Epidermal melanocyte (primary cell): ENCODE results near the gene ZNF223.

ENCODE experiments used
- DNase-seq: peaks from one replicate; pipeline ENCODE4 v3.0.0; 2011; ENCODE audit warnings: low spot score; ENCODE audit not compliant: insufficient read length

The ZNF223 gene

DNA sequence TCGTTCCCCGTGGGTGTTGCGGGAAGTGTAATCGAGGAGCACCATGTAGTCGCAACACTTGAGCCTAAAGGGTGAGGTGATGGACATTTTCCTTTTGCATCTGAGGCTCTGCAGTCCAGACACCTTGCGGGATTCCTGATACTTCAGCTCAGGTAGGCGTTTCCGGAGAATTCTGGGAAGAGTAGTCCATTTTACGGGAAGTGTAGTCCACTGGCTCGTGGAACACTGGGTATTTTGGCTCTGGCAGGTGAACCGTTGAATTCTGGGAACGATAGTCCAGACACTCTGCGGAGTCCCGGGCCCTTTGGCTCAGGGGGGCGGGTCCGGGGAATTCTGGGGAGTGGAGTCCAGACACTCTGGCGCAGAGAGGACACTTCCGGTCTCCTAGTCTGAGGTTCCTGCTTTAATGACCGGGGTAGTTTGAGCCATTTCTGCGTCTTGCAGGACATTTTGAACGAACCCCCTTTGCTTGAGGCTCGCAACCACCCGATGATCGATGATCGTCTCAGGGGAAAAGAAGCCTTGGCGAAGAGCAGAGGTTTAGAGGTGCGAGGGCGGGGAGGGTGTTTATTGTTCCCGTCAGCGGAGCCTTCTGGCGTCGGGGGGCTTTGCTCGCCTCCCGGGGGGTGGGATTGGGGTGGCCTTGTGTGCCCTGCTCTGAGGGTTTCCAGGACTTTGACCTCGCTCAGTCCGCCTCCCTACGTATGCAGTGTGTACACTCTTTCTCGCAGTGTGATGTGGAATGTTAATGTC lies at the start of gene ZNF223:
TSS of gene ZNF223 (plus strand) at position 387 of the 753 bp plus-strand sequence. CDS start 3,141 bp downstream, outside the sequence.
- DNase-seq, result peak; percentile 97

DNA sequence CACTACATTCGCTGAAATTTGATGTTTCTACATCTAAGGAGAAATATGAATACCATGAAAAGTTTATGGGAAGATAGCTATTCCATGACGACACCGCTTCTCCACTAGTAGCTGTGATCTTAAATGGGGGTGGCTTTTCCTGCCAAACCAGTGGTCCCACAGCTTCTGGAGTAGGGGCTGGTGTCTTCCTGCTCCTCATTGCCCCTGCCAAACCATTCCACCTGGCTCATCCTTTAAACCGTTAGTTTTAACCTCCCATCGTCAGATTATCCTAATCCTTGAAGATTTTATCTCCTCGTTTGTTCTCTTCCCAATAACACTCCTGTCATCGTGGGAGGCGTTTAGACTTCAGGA lies 49.6 kb upstream of the ZNF223 start:
- DNase-seq, result no peak

DNA sequence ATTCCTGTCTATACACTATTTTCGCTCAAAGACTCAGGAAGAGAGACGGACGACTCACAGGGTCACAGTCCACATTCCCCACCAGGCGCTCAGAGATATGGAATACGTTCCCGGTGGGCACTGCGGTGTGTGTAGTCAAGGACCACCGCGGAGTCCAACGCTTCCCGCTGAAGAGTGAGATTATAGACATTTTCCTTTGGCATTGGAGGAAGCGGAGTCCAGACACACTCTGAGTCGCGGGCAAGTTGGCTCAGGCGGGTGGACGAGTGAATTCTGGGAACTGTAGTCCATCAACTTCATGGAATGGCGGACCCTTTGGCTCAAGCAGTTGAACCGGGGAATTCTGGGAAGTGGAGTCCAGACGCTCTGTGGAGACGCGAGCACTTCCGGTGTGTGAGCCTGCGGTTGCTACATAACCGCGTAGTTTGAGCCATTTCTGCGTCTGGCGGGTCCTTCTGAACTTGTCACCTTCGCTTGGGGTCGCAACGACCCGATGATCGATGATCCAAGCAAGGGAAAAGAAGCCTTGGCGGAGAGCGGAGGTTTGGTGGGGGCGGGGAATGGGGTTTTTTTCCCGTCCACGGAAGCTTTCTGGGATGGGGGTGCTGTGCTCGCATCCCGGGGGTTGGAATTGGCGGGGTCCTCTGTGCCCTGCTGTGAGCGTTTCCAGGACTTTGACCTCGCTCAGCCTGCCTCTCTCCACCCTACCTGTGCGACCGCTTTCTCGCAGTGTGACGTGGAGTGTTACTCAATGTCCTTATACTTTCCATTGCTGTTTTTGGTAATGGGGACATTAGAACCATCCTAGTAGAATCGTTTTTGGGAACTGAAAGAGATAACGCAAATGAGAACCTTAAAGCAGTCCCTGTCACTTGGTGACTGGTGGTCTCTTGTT lies 49.0 kb upstream of the ZNF223 start, which contains the start of gene ZNF230:
TSS of gene ZNF230 (plus strand) at position 392 of the 895 bp plus-strand sequence. CDS start 4,122 bp downstream, outside the sequence.
- DNase-seq, result peak; percentile 95

DNA sequence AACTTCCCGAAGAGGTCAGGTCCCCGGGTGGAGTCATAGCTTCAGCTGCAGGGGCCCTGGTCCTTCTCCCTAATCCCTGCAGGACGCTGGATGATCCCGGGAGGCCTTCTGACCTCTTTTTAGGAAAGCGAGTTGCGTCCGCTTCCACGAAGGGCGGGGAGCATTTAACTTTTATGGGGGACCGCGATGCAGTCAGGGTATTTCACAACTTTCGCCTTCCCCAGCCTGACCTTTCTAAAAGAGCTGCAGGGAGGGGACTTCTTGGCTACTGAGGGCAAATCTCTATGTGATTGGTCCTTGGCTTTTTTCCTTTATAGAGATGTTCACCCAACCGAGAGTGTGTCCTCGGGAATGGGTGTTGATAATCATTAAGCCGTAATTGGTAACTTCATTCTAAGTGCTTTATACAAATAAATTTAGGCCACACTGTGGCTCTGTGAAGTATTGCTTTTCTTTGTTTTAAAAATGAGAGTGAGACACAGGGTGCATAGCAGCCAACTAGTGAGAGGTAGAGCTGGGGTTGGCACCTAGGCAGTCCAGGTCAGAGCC lies 48.3 kb upstream of the ZNF223 start:
- DNase-seq, result no peak

- no peak for DNase-seq
Measured at GRCh38 chr19:44005973-44006372, 45.9 kb upstream of the ZNF223 start.

GRCh38 chr19:44007473-44007872 lies 44.4 kb upstream of the ZNF223 start:
- DNase-seq, result no peak

- DNase-seq, result no peak
Measured at GRCh38 chr19:44010468-44010867, 41.4 kb upstream of the ZNF223 start.

DNA sequence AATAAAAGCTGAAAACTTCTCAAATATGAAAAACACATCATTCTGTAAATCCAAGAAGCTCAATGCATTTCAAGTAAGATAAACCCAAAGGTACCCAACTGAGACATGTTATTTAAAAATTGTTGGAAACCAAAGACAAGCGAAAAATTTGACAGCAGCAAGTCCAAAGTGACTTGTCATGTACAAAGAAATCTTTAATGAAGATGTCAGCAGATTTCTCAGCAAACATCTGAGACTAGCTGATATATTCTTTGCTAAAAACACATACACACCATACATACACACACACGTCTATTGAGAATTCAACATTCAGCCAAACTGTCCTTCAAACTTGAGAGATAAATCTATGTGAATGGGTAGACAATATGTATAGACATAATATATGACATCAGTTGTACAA lies 32.3 kb upstream of the ZNF223 start:
- DNase-seq, result no peak

DNA sequence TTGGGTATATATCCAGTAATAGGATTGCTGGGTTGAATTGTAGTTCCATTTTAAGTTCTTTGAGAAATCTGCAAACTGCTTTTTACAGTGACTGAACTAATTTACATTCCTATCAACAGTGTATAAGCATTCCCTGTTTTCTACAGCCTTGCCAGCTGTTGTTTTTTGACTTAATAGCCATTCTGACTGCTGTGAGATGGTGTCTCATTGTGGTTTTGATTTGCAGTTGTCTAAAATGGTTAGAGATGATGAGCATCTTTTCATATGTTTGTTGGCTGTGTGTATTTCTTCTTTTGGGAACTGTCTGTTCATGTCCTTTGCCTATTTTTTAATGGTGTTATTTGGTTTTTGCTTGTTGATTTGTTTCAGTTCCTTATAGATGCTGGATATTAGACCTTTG lies 30.6 kb upstream of the ZNF223 start:
- no peak for DNase-seq

DNA sequence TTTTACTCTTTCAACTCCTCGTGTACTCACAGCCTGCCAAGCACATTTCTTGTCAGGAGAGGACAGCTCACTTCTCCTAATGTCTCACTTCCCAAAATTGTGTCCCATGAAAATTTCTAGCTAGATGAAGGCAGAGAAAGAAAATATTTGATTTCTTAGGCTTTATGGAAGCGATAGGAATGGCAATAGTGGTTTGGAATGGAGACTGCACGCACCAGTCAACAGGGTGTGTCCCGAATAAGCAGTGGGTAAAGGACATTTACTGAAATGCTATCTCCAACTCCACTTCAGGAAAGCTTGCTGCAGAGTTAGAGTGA lies 27.0 kb upstream of the ZNF223 start:
- DNase-seq, result no peak

GRCh38 chr19:44025217-44025936 lies 26.5 kb upstream of the ZNF223 start, which contains the start of gene ZNF222:
Gene ZNF222 (plus strand): TSS chr19:44025379. CDS start chr19:44025437, 58 bp downstream.
- peak; percentile 53 for DNase-seq

DNA sequence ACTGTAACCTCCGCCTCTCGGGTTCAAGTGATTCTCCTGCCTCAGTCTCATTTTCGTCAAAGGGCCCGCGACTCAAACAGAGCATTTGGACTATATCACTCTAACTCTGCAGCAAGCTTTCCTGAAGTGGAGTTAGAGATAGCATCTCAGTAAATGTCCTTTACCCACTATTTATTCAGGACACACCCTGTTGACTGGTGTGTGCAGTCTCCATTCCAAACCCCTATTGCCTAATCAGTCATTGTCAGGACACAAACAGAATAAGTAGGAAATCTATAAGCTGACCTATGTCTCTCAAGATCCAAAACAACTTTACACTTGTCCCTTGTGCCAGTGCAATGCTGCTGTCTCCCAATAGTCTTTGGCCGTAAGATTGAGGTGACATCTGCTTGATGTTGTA lies 25.2 kb upstream of the ZNF223 start:
- no peak for DNase-seq

DNA sequence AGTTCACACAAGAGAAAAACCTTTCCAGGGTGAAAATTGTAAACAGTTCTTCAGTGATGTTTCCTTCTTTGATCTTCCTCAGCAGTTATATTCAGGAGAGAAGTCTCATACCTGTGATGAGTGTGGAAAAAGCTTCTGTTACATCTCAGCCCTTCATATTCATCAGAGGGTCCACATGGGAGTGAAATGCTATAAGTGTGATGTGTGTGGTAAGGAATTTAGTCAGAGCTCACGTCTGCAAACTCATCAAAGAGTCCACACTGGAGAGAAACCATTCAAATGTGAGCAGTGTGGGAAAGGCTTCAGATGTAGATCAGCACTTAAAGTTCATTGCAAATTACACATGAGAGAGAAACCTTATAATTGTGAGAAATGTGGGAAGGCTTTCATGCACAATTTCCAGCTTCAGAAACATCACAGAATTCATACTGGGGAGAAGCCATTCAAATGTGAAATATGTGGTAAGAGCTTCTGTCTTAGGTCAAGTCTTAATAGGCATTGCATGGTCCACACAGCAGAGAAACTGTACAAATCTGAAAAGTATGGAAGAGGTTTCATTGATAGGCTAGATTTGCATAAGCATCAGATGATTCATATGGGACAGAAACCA lies 19.7 kb upstream of the ZNF223 start:
- DNase-seq, result no peak

GRCh38 chr19:44042147-44042546 lies 9.7 kb upstream of the ZNF223 start:
- no peak for DNase-seq

GRCh38 chr19:44050740-44051649 lies 841 bp upstream of the ZNF223 start:
- no peak for DNase-seq

DNA sequence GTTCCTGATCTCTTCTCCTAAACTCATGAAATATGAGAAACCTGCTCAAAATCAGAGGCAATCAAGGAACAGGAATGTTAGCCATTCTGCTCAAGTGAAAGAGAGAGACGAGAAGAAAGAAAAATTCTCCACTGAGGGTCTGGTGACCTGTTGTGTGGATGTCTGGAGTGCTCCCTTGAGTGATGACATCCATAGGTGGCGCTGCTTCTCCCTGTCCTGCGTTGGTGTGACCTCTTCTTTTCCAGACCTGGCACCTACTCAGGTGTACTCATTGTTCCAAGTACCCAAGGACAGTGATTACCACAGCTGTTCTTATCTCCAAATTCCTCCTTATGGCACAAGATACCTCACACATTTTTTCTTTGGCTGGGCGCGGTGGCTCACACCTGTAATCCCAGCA lies 4.0 kb downstream of the ZNF223 start:
- DNase-seq, result no peak

DNA sequence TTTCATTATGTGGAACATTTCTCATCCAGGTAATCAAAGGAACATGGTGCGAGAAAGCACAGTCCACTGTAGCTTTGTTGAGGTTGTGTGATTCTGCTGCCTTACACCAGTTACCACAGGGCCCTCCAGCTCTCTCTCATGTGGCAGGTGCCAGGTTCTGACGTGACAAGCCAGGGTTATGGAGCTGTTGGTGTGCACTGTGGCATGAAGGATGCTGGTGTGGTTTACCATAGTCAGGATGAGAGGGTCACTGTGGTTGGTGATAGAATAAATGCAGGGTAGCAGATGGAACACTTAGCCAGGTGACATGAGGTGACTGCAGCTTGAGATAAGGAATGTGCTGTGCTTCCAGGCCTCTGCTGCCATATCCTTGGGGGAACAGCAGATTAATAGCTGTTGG lies 7.4 kb downstream of the ZNF223 start:
- DNase-seq, result no peak

GRCh38 chr19:44061038-44061437 lies 9.2 kb downstream of the ZNF223 start:
- DNase-seq, result no peak

- no peak for DNase-seq
Measured at GRCh38 chr19:44066305-44066704, 14.5 kb downstream of the ZNF223 start.

- no peak for DNase-seq
Measured at GRCh38 chr19:44069415-44069814, 17.6 kb downstream of the ZNF223 start.
